HL-60 (cell line): ENCODE measurements around the gene PDCD7.
"Not testable (repeated sequence)": the region's sequence is repeated elsewhere in the genome, so short reads cannot be mapped to it uniquely, and the experiment has no call there.

Source experiments
- CTCF ChIP-seq: IDR thresholded peaks from one replicate; pipeline ENCODE4 v1.5.1; 2011; ENCODE audit warnings: low read length, control low read depth, inconsistent platforms; ENCODE audit not compliant: insufficient read depth
- GABPA ChIP-seq: IDR thresholded peaks from 2 replicates; pipeline ENCODE4 v1.6.1; 2012; ENCODE audit warnings: low read depth
- POLR2AphosphoS5 ChIP-seq: IDR thresholded peaks from 2 replicates; pipeline ENCODE4 v1.6.1; 2012; ENCODE audit warnings: low read depth
- REST ChIP-seq: IDR thresholded peaks from 2 replicates; pipeline ENCODE4 v1.6.1; 2012; ENCODE audit warnings: low read depth; ENCODE audit not compliant: insufficient replicate concordance

- TF ChIP-seq POLR2AphosphoS5, GABPA, CTCF, REST: not testable (repeated sequence)
These were observed 4.3 kb upstream of the PDCD7 start for GRCh38 chr15:65137893-65138292.
